Stimulated activated CD4-positive, alpha-beta T cell treated with anti-CD3 and anti-CD28 coated beads, TNF-alpha, amount 100 ng/mL, for 1 hour (primary cell): ENCODE results near the gene TRPM5.
"Not testable (repeated sequence)": the region's sequence is repeated elsewhere in the genome, so short reads cannot be mapped to it uniquely, and the experiment has no call there.

ENCODE experiments used
- DNase-seq, 3 donors: peaks; one replicate each; pipeline ENCODE4 v3.0.0-alpha.2; 2020; ENCODE audit warnings: low read depth in 3 of 3, low spot score in 1 of 3

The TRPM5 gene, protein sequence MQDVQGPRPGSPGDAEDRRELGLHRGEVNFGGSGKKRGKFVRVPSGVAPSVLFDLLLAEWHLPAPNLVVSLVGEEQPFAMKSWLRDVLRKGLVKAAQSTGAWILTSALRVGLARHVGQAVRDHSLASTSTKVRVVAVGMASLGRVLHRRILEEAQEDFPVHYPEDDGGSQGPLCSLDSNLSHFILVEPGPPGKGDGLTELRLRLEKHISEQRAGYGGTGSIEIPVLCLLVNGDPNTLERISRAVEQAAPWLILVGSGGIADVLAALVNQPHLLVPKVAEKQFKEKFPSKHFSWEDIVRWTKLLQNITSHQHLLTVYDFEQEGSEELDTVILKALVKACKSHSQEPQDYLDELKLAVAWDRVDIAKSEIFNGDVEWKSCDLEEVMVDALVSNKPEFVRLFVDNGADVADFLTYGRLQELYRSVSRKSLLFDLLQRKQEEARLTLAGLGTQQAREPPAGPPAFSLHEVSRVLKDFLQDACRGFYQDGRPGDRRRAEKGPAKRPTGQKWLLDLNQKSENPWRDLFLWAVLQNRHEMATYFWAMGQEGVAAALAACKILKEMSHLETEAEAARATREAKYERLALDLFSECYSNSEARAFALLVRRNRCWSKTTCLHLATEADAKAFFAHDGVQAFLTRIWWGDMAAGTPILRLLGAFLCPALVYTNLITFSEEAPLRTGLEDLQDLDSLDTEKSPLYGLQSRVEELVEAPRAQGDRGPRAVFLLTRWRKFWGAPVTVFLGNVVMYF (N-terminal part only)

DNA sequence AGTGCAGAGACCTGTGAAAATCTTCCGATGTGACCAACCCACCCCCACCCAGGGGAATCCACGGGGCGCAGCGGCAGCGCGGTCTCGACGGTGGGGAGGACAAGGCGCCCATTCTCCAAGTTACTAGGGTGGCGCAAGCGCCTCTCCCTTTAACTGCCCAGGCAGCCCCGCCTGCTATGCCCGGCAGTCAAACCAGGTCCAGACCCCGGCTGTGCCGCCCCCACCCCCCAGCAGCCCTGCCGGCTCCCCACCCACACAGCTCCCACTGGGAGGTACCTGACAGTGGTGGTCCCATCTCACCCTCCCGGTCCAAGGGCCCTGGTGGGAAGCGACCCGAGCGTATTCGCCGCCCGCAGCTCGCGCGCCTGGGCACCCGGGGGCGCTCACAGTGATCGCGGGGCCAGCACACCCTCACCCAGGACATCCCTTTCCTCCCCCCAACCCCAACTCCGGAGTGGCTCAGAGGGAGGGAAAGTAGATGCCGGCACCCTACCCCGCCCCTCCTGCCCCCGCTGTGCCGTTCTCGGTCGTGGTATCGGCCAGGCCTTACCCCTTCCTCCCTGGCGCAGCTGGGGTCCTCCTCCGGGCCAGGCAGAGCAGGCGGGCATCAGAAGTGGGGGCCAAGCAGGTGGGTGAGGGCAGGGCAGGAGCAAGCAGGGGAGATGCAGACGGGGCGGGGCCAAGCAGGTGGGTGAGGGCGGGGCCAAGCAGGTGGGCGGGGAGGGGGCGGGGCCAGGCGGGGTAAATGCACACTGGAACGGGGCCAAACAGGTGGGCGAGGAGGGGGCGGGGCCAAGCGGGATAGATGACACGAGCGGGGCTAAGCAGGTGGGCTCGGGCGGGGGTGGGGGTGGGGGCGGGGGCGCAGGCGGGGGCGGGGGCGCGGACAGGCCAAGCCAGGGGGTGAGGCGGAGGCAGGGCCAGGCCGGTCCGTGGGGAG lies at the start of gene TRPM5:
Gene TRPM5, minus strand, starts transcription at position 634 of the 940 bp plus-strand sequence. CDS start 21,478 bp downstream, outside the sequence.
- DNase-seq: peak; percentile 49 to 76 (median 62)

DNA sequence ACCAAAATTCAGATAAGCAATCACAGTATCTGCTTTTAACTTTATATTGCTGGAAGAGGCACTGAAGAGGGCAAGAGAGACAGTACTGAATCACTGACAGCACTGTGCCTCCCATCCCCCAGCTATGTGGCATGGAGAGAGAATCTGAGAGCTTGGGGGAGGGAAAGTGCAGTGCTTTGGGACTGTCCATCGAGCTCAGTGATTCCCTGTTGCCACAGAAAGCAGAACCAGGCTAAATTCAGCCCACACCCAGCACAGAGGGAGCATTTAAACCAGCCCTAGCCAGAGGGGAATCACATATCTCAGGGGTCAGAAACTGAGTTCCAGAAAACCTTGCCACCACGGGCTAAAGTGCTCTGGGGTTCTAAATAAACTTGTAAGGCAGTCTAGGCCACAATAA lies 44.8 kb upstream of the TRPM5 start:
- DNase-seq: no peak

DNA sequence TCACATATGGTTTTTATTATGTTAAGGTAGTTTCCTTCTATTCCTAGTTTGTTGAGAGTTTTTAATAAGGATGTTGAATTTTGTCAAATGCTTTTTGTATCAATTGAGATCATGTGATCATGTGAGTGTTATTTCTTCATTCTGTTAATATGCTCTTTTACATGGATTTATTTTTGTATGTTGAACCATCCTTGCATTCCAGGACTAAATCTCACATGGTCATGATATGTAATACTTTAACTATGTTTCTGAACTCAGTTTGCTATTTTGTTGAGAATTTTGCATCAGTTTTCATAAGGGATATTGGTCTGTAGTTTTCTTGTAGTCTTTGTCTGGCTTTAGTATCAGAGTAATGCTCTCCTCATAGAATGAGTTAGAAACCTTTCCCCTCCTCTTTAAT lies 43.7 kb upstream of the TRPM5 start:
- no peak for DNase-seq

DNA sequence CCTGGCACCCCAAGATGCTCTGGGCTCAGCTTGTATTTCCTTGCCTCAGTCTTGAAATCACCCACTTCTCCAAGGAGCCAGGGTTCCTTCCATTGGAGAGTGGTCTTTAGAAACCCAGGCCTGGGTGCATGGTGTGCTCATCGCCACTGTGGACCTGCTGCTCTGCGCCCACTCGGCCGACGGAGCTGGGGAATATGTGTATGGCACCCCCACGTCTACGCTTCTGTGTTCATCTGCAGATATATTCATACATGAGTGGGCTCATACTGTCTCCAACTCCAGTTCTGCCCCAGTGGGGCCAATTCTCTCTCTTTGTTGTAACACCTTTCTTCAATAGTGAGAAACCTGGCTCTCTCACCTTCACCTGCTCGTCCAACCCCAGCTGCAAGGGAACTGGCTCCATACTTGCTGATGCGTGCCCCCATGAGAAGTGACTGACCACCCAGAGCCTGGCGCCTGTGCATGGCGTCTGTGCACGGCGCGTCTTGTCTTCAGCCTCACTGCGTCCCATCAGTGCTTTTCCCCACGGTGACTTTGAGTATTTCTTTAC lies 40.3 kb upstream of the TRPM5 start:
- DNase-seq: no peak

DNA sequence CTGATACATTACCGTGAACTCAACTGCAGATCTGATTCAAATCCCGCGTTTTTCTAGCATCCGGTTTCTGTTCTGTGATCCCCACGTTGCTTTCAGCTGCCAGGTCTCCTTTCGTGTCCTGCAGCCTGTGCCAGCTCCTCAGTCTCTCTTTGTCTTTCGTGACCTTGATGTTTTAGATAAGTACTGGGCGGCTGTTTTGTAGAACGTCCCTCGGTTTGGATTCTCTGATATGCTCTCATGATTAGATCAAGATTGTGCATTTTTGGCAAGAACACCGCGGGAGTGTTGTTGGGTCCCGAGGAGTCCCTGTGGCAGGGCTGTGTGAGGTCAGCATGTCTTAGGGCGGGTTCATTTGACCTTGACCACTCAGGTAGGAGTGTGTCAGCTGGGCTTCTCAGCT lies 39.1 kb upstream of the TRPM5 start:
- DNase-seq: no peak

DNA sequence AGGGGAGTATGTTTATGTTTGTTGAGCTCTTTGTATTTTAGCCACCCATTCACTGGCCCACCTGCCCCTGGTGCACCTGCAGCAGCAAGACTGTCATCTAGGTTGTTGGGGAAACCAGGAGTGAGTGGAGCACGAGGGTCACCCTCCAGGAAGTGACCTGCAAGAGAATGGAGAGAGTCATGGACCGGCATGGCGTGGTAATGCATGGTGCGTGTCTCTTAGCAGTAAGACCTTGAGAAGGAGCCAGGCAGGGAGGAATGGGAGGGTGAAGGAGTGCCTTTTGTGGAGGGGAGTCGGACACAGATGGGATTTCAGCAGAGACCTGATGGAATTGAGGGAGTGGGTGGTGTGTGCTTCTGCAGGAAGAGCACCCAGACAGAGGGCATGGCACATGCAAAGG lies 38.4 kb upstream of the TRPM5 start:
- no peak for DNase-seq

DNA sequence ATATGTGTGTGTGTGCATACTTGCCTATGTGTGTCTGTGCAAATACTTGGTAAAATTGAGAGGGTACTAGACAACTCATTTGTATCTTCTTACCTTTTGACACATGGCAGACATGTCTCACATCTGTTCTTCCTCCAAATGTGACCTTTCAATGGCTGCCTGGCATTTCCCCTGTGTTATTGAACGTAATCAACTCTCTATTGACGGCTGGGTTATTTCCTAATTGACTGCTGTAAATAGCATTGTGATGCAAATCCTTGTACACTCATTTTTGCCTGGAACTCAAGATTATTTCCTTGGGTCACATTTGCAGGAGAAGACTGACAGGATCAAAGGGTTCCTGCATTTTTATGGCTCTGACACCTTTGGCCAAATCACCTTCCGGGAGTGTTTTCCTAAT lies 37.9 kb upstream of the TRPM5 start:
- no peak for DNase-seq

DNA sequence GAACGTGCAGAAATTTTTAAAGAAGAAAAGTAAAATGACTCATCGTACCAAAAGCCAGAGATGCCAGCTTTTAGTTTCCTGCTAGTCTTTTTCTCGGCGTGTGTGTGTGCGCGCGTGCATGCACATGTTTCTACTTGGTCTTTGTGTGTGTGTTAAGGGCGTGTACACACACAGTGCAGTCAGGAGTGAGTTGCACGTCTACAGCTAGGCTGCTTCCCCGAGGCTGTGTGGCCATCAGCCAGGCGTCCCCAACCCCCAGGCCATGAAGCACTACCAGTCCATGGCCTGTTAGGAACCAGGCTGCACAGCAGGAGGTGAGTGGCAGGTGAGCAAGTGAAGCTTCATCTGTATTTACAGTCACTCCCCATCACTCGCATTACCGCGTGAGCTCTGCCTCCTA lies 36.9 kb upstream of the TRPM5 start:
- no peak for DNase-seq

DNA sequence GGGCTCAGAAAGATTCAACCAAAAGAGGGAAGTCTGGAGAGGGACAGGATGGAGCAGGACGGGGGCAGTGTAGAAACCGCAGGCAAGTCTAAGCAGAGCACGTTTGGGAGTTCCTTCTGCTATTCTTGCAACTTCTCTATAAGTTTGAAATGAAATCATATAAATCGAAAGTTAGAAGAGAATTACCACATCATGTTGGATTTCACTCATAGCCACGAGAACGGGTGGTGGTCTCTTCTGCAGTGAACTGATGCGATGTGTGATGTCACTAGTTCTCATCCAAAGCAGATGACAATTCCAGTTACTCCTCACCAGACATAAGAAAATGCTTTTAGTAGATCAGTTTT lies 36.5 kb upstream of the TRPM5 start:
- DNase-seq: no peak

DNA sequence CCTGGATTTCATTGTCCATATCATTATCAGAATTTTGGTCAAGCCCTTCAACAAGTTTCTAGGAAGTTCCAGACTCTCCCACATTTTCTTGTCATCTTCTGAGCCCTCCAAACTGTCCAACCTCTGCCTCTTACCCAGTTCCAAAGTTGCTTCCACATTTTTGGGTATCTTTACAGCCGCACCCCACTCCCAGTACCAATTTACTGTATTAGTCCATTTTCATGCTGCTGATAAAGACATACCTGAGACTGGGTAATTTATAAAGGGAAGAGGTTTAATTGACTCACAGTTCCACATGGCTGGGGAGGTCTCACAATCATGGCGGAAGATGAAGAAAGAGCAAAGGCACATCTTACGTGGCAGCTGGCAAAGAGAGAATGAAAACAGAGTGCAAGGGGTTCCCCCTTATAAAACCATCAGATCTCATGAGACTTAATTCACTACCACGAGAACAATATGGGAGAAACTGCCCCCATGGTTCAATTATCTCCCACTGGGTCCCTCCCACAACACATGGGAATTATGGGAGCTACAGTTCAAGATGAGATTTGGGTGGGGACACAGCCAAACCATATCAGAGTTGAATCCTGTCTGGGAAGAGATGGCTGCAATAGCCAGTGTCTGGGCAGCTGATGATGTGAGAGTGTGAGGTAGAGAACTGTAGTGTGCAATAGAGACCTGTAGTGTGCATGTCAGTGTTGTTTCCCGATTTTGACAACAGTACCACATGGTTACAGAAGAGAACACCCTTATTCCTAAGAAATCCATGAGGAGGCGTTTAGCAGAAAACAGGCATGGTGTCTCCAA lies 36.0 kb upstream of the TRPM5 start:
- DNase-seq: not testable (repeated sequence)

DNA sequence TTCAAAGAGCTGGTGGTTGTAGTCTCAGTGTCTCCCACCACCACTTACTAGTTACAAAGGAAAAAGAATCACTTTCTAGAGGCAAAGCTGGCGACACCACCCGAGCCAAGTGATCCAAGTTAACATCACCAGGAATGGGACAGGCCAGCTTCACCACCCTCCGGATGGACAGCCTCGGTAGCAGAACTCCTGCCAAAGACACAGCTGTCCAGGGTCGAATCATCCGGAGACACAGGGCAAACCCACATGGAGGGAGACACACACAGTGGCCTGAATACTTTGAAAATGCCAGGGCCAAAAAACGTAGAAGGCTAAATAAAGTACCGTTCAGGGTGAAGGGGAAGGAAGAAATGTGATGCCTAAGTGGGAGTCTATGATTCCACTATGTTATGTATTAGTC lies 33.6 kb upstream of the TRPM5 start:
- no peak for DNase-seq

DNA sequence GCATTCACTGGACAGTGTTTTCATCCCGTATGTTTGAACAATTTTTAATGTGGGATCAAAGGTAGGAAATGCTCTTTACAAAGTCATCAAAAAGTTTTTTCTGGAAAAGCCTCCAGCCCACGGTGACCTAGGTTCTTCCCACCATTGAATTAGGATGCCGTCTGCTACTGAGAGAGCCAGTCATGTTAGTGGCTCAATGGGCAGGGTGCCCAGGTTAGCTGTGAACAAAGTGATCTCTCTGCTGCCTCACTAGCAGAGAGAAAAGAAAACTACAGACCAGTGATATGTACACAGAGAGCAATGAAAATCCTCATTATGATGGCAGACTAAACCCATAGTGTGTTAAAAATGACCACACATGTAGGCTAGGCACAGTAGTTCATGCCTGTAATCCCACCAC lies 32.9 kb upstream of the TRPM5 start:
- no peak for DNase-seq

DNA sequence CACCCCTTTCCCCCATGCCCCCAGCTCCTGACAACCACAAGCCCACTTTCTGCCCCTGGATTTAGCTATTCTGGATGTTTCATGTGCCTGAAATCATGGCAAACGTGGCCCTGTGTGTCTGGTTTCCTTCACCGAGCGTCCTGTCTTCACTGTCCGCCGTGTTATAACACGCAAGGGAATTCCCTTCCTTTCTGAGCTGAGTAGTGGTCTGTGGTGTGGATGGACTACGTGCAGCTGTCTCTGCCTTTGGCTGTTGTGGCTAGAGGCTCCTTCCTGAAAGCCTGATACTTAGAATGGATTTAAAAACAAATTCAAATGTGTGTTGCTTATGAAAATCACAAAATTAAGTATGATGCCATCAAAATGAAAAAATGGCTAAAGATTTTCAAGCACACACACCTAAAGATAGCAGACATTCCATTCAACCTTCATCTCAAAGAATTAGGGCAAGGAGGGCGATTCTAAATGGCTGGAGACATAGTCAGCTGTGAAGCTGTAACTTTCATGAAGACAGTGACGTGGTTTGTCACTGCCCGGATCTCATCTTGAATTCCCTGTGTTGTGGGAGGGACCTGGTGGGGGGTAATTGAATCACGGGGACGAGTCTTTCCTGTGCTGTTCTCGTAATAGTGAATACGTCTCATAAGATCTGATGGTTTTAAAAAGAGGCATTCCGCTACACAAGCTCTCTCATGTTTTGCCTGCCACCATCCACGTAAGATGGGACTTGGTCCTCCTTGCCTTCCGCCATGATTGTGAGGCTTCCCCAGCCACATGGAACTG lies 31.0 kb upstream of the TRPM5 start:
- DNase-seq: no peak

DNA sequence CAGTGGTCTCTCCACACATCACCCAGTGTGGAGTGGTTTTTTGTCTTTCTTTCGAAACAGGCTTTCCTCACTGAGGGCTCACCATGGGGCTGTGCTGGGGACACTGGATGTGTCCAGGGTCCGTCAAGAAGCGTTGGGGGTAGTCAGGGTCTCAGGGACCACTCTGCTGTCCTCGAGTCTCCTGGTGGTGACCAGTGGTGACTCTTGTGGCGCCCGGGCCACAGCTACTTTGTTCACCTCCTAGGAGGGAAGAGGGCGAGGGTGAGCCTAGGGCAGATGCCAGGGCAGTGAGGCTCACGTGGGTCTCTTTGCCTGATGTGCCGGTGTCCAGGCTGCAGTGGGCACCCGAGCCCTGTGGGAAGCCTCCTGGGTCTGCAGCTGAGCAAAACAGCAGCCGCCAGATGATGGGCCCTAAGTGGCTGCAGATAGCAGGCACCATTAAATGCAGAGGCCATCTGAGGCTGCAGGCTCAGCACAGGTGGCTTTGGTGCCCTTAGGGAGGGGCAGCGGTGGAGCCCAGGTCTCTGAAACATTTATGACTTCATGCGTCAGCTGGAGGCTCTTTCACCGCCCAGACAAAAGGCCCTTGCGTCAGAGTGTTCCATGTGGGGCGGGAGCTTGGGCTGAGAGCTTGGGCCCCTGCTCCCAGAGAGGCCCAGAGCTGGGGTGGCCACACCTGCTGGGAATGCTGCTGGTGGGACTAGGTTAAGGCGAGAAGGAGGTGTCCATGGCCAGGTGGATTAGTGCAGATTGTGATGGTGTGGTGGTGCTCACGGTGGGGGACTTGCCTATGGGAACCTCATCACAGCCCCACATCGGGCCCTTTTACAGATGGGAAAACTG lies 30.0 kb upstream of the TRPM5 start:
- DNase-seq: no peak

DNA sequence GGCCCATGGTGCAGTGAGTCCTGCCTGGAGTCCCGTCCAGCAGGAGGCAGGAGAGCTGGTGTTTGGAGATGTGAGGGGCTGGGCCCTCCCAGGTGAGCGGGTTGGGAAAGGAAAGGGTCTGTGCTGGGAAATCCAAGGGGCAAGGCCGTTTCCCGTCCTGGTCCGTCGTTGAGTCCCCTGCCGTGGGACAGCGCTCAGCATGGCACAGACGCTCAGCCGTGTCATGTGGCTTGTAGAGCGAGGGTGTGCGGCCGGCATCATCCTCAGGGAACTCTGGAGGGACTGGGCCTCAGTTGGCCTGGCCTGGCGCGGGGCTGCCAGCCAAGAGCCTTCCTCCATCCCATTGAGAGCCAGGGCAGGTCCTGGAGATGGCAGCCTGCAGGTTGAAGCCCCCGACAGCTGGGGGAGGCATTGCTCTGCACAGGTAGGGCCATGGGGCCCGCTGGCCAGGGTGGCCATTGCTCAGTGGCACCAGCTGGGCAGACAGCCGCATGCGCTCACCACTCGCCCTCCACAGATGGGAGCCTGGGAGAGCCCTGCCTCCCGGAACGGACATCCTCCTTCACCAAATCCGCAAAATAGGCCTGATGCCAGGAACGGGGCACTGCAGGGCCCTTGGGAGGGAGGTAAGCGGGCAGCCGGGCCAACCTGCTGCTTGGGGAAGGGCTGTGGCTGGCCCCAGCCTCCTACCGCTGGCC lies 29.2 kb upstream of the TRPM5 start:
- no peak for DNase-seq

DNA sequence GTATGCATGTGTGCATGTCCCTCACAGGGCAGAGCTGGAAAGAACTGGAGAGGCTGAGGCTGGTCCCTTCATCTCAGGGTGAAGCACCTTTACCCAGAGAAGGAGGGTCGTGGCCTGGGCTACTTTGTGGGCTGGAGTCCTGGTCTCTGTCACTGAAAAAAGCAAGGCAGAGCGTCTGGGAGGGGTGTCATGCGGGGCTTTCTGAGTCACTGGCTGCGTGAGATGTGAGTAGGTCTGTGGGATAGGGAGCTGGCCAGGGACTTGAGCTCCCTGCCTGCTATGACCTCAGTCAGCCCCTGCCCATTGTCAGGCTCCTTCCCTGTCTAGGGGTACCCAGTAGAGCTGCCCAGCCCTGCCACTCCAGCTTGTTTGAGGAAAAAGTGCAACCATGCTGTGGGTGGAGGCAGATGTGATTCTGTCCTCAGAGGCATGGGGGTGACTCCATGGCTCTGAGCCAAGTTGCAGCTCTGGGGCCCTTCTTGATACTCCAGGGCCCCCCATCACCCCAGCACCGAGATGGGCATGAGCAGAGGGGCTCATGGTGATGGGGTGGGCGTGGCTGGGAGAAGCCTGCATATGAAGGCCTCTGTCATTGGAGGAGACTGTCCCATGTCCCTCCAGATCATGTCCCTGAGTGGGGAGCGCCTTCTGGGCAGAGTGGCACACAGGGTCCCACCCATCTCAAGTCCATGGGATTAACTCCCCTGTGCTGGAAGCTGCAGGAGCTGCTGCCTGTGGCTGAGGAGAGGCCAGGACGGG lies 28.3 kb upstream of the TRPM5 start:
- no peak for DNase-seq

DNA sequence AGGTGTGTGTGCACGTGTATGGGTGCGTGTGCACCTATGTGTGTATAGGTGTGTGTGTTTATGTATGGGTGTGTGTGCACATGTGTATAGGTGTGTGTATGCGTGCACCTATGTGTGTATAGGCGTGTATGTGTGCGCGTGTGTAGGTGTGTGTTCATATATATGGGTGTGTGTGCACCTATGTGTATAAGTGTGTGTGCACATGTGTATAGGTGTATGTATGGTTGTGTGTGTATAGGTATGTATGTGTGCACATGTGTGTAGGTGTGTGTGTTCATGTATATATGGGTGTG lies 27.4 kb upstream of the TRPM5 start:
- DNase-seq: no peak
